22Rv1 (cell line): Measurements from ENCODE around the gene ATP7A.
"Not testable (repeated sequence)": the region's sequence is repeated elsewhere in the genome, so short reads cannot be mapped to it uniquely, and the experiment has no call there.

Experiments used
- H3K27ac ChIP-seq: fragments of 450-650 bp; 2 replicates; pipeline ENCODE4 v1.5.1; 2017
- ZFX ChIP-seq: fragments of 450-650 bp; IDR thresholded peaks from 2 replicates; pipeline ENCODE4 v1.6.1; 2017; ENCODE audit warnings: antibody characterized with exemption, borderline replicate concordance
- TF ChIP-seq, protein P1 (sequence below): fragments of 450-650 bp; IDR thresholded peaks from 2 replicates; pipeline ENCODE4 v1.5.1; 2017; ENCODE audit warnings: mild to moderate bottlenecking

The ATP7A gene

DNA sequence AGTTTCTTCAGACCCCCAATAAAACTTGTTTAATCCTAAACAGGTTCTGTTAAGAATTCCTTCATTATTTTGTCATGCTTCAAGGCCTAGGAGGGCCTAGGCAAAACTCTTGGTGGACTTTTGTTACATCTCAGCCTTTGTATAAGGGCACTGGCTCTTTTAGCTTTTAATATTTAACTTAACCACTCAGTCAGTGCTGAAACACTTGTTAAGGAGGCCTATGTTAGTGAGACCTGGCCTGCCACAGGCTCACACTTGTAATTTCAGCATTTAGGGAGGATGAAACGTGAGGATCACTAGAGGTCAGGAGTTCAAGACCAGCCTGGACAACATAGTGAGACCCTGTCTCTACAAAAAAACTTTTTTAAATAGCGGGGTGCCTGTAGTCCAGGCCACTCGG lies 160.8 kb downstream of the ATP7A start:
- TF ChIP-seq ZFX, result no peak
- TF ChIP-seq, protein P1, sequence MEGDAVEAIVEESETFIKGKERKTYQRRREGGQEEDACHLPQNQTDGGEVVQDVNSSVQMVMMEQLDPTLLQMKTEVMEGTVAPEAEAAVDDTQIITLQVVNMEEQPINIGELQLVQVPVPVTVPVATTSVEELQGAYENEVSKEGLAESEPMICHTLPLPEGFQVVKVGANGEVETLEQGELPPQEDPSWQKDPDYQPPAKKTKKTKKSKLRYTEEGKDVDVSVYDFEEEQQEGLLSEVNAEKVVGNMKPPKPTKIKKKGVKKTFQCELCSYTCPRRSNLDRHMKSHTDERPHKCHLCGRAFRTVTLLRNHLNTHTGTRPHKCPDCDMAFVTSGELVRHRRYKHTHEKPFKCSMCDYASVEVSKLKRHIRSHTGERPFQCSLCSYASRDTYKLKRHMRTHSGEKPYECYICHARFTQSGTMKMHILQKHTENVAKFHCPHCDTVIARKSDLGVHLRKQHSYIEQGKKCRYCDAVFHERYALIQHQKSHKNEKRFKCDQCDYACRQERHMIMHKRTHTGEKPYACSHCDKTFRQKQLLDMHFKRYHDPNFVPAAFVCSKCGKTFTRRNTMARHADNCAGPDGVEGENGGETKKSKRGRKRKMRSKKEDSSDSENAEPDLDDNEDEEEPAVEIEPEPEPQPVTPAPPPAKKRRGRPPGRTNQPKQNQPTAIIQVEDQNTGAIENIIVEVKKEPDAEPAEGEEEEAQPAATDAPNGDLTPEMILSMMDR, result no peak
- H3K27ac ChIP-seq, result no peak overlapping the region

DNA sequence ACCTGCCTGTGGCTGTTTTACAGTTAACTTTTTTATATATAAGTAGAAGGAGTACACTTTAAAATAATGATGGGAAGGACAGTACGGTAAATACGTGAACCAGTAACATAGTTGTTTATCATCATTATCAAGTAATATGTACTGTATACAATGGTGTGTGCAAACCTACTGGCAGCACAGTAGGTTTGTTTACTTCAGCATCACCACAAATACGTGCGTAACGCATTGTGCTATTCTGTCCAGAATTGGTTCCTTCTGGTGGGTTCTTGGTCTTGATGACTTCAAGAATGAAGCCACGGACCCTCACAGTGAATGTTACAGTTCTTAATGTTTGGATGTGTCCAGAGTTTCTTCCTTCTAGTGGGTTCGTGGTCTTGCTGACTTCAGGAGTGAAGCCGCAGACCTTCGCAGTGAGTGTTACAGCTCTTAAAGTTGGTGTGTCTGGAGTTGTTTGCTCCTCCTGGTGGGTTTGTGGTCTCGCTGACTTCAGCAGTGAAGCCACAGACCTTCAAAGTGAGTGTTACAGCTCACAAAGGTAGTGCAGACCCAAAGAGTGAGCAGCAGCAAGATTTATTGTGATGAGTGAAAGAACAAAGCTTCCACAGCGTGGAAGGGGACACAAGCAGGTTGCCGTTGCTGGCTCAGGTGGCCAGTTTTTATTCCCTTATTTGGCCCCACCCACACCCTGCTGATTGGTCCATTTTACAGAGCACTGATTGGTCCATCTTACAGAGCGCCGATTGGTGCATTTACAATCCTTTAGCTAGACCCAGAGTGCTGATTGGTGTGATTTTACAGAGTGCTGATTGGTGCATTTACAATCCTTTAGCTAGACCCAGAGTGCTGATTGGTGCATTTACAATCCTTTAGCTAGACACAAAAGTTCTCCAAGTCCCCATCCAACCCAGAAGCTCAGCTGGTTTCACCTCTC lies 162.9 kb downstream of the ATP7A start:
- not testable (repeated sequence) for H3K27ac ChIP-seq

DNA sequence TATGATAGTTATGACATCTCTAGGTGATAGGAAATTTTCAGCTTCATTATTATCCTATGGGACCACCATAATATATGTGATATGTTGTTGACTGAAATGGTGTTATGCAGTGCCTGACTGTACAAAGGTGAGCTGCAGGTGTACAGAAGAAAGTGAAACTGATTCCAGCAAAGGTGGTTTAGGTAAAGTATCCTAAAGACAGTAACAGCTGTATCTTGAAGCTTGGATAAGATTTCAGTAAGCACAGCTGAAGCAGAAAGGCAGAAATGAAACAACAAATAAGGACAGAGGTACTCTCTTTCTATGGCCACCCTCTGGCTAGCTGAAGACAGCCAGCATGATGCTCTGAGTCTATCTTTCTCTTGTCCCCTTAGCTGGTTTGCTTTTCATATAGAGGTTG lies 163.6 kb downstream of the ATP7A start:
- TF ChIP-seq, protein P1, result no peak
- no peak for TF ChIP-seq ZFX
- H3K27ac ChIP-seq, result no peak overlapping the region

DNA sequence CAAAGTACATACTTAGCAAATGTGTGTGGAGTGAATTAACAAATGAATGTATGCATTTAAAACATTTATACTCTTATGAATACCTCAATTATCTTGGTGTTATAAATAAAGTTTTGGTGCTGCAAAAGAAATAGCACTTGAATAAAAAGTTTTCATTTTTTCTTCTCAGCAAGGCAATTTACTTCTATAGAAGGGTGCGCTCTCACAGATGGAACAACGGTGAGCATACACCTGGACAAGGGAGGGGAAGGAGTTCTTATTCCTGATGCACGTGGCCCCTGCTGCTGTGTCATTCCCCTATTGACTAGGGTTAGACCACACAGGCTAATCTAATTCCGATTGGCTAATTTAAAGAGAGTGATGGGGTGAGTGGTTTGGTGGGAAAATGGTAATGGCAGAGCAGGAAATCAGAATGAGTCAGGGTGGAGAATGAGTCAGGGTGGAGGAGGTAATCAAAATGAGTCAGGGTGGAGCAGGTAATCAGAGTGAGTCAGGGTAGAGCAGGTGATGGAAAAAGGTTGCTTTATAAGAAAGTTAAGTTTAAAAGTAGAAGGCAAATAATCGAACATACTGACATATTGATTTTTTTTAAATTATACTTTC lies 165.4 kb downstream of the ATP7A start:
- no peak overlapping the region for H3K27ac ChIP-seq
- TF ChIP-seq, protein P1, result no peak
- TF ChIP-seq ZFX, result no peak

DNA sequence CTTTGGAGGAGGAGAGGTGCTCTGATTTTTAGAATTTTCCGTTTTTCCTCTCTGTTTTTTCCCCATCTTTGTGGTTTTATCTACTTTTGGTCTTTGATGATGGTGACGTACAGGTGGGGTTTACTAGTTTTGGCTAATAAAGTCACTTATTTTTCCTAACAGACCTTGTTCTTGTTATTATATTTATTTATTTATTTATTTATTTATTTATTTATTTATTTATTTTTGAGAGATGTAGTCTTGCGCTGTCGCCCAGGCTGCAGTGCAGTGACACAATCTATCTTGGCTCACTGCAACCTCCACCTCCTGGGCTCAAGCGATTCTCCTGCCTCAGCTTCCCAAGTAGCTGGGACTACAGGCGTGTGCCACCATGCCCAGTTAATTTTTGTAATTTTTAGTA lies 170.9 kb downstream of the ATP7A start:
- not testable (repeated sequence) for H3K27ac ChIP-seq

DNA sequence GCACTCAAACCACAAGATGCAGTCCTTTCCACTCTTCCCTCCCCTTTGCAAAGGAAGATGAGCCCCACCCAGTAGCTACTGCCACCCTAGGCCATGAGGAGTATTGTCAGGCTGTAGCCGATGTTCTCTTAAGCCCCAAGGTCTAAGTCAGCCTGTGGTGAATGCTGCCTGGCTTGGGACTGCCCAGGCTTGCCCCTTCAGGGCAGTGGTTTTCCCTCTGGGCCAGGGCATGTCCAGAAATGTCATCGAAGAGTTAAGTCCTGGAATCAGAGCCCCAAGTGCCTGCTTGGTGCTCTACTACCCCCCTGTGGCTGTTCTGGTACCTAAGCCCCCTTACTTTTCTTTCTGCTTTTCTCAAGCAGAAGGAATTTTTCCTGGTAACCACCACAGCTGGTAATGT lies 181.8 kb downstream of the ATP7A start:
- no peak overlapping the region for H3K27ac ChIP-seq
- TF ChIP-seq, protein P1, result no peak
- TF ChIP-seq ZFX, result no peak

DNA sequence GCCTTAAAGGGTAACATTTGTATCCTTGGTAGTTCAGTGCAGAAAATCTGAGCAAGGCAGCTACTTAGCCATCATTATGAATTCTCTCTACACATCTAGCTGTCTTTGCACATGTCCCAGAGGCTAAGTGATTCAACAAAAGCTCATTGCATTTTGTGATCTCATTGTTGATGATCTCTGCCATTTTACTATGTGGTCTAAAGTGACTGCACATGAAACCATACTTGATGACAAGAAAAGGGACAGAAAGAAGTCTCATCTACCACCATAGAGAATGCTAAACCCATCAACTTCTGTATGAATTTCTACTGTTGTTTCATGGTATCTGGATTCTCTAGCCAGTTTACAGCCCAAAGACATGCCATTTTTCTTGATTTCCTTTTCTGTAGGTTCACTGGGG lies 187.6 kb downstream of the ATP7A start:
- H3K27ac ChIP-seq, result no peak overlapping the region
- TF ChIP-seq ZFX, result no peak
- TF ChIP-seq, protein P1, result no peak
